ENCODE data around the gene ARHGAP45. TPM values are rescaled to one million over a fixed set of nuclear protein-coding genes. Genes with fewer than 3 reads are reported as not detected.

ARHGAP45 gene
- total RNA-seq, 4 donors from 2014 or later: 9.5 to 29.8 (median 14.6) TPM

DNA sequence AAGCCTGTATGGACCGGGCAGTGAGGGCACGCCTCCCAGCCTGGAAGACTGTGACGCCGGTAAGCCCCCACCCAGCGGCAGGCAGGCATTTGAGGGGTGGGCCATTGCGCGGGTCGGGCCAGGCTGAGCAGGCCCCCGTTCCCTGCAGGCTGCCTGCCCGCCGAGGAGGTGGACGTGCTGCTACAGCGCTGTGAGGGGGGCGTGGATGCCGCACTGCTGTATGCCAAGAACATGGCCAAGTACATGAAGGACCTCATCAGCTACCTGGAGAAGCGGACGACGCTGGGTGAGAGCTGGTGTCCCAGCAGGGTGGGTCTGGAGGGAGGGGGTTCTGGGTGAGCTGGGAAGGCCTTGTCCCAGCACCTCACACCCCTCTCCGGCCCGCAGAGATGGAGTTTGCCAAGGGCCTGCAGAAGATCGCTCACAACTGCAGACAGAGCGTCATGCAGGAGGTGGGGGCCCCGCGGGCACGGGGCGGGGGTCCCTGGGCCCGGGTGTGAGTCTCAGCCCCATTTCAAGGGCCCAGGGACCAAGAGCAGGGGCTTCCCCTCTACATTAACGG, 7.1 kb downstream of the ARHGAP45 start:
- H3K27me3 ChIP-seq: peaks cover 46% of the 10 kb centered on the region
- peak overlapping the region in 1 of 4 donors; percentile 23 for H3K27ac ChIP-seq
- no peaks in the 10 kb centered on the region for H3K9me3 ChIP-seq
- H3K4me1 ChIP-seq: peaks cover 0 to 23% (median 0%) of the 10 kb centered on the region in 3 donors
- H3K36me3 ChIP-seq: no peaks in the 10 kb centered on the region
- TF ChIP-seq POLR2AphosphoS5 (IDR thresholded peaks at IDR 0.05): no peak
- no peak for TF ChIP-seq EP300 (IDR thresholded peaks at IDR 0.05)
- no peak for TF ChIP-seq POLR2A (IDR thresholded peaks at IDR 0.05)
- TF ChIP-seq, protein P1, sequence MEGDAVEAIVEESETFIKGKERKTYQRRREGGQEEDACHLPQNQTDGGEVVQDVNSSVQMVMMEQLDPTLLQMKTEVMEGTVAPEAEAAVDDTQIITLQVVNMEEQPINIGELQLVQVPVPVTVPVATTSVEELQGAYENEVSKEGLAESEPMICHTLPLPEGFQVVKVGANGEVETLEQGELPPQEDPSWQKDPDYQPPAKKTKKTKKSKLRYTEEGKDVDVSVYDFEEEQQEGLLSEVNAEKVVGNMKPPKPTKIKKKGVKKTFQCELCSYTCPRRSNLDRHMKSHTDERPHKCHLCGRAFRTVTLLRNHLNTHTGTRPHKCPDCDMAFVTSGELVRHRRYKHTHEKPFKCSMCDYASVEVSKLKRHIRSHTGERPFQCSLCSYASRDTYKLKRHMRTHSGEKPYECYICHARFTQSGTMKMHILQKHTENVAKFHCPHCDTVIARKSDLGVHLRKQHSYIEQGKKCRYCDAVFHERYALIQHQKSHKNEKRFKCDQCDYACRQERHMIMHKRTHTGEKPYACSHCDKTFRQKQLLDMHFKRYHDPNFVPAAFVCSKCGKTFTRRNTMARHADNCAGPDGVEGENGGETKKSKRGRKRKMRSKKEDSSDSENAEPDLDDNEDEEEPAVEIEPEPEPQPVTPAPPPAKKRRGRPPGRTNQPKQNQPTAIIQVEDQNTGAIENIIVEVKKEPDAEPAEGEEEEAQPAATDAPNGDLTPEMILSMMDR (IDR thresholded peaks at IDR 0.05): no peak
- no CpG with 5 or more reads among the region's 28 CpGs for WGBS, 2 donors (ENCODE audit: low coverage in 1 of 2)
- ATAC-seq: no peak
- H3K4me3 ChIP-seq: peak overlapping the region in 1 of 2 donors; percentile 26

DNA sequence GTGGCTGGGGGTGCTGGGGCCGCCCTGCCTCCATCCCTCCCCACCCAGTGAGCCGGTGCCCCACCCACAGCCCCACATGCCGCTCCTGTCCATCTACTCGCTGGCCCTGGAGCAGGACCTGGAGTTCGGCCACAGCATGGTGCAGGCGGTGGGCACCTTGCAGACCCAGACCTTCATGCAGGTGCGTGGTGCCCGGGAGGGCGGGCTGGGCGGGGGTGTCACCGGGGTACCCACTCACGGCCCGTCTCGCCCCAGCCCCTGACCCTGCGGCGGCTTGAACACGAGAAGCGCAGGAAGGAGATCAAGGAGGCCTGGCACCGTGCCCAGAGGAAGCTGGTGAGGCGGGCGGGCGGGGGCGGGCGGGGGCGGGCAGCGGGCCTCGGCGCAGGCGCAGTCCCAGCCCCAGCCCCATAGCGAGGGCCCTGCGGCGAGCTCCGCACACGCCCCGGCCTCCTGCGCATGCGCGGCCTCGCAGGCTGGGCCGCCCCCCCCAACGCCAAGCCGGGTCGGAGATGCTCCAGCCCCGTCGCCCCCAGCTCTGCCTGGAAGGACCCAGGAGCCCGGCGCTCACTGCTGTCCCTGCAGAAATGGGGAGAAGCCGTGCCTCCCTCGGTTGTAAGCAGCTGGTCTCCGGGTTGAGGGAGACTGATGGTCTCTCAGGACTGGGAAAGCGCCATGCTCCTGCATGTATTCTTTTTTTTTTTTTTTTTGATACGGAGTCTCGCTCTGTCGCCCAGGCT, 7.7 kb downstream of the ARHGAP45 start:
- ATAC-seq: peak; percentile 40
- H3K9me3 ChIP-seq: no peaks in the 10 kb centered on the region
- peaks cover 39% of the 10 kb centered on the region for H3K27me3 ChIP-seq
- H3K36me3 ChIP-seq: no peaks in the 10 kb centered on the region
- TF ChIP-seq EP300 (IDR thresholded peaks at IDR 0.05) (no peak), POLR2A (IDR thresholded peaks at IDR 0.05) (no peak), POLR2AphosphoS5 (IDR thresholded peaks at IDR 0.05) (no peak)
- TF ChIP-seq, protein P1 (IDR thresholded peaks at IDR 0.05): no peak
- H3K4me1 ChIP-seq: peaks cover 0 to 18% (median 0%) of the 10 kb centered on the region in 3 donors
- H3K27ac ChIP-seq: peak overlapping the region in 1 of 4 donors; percentile 23
- 57% methylated on average over 10 of the region's 54 CpGs; no CpG with 5 or more reads in 1 of the 2 donors for WGBS, 2 donors (ENCODE audit: low coverage in 1 of 2)
- peak overlapping the region in 1 of 2 donors; percentile 26 for H3K4me3 ChIP-seq

DNA sequence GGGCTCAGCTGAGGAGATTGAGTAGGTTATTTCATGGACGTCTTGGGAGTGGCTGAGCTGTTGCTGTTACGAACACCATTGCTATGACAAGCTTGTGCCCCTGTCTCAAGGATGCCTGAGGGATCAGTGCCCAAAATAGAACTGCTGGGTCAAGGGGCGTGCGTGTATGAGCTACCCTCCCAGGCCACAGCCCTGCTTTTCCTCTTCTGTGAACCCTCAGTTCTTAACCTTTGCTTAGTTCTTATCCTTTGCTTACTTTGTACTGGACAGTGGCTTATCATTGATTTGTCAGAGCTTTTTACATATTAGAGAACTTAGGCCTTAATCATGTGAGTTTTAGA, 9.0 kb downstream of the ARHGAP45 start:
- H3K4me3 ChIP-seq: no peak overlapping the region
- ATAC-seq: no peak
- no peaks in the 10 kb centered on the region for H3K9me3 ChIP-seq
- H3K27ac ChIP-seq: no peak overlapping the region
- H3K4me1 ChIP-seq: peaks cover 0 to 12% (median 0%) of the 10 kb centered on the region in 3 donors
- no peaks in the 10 kb centered on the region for H3K36me3 ChIP-seq
- WGBS, 2 donors (ENCODE audit: low coverage in 1 of 2): 69% methylated on average over 3 of the region's 4 CpGs; no CpG with 5 or more reads in 1 of the 2 donors
- TF ChIP-seq, protein P1 (IDR thresholded peaks at IDR 0.05): no peak
- TF ChIP-seq POLR2AphosphoS5 (IDR thresholded peaks at IDR 0.05): no peak
- no peak for TF ChIP-seq EP300 (IDR thresholded peaks at IDR 0.05)
- no peak for TF ChIP-seq POLR2A (IDR thresholded peaks at IDR 0.05)
- H3K27me3 ChIP-seq: peaks cover 26% of the 10 kb centered on the region

DNA sequence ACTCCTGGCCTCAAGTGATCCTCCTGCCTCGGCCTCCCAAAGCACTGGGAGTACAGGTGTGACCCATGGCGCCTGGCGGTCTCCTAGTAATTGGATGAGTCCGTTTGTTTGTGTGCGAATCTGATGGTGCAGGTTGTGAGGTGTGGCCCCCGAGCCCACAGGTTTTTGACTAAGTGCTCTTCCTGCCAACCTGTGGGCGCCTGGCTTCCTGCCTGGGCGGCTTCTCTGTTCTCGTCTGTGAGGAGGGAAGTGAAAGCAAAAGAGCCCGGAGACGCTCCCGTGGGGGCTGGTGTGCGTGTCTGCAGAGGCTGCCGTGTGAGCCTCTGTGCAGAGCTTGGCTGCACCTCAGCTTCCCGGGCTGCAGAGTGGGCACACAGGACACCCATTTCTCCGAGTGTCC, 10.0 kb downstream of the ARHGAP45 start:
- H3K36me3 ChIP-seq: no peaks in the 10 kb centered on the region
- H3K4me3 ChIP-seq: no peak overlapping the region
- H3K27me3 ChIP-seq: peaks cover 25% of the 10 kb centered on the region
- H3K27ac ChIP-seq: no peak overlapping the region
- ATAC-seq: no peak
- H3K4me1 ChIP-seq: peaks cover 0 to 12% (median under 1%) of the 10 kb centered on the region in 3 donors
- H3K9me3 ChIP-seq: no peaks in the 10 kb centered on the region
- WGBS, 2 donors (ENCODE audit: low coverage in 1 of 2): 53 to 70% methylated on average over 5 to 6 of the region's 16 CpGs
- TF ChIP-seq POLR2AphosphoS5 (IDR thresholded peaks at IDR 0.05) (no peak), POLR2A (IDR thresholded peaks at IDR 0.05) (no peak), EP300 (IDR thresholded peaks at IDR 0.05) (no peak)
- TF ChIP-seq, protein P1 (IDR thresholded peaks at IDR 0.05): no peak

Measured in gastroesophageal sphincter (tissue), 4 donors.